H9 (cell line): ENCODE data around the gene FAM83F. TPM values are rescaled to one million over a fixed set of nuclear protein-coding genes. Genes with fewer than 3 reads are reported as not detected.

Experiments used
- DNase-seq: peaks from one replicate; pipeline ENCODE4 v3.0.0-alpha.2; 2017
- H2AFZ ChIP-seq: one replicate; pipeline ENCODE4 v1.6.1; 2013; ENCODE audit warnings: mild to moderate bottlenecking, low read length, control low read depth, moderate library complexity
- H2AK5ac ChIP-seq: 2 replicates; pipeline ENCODE4 v1.6.1; 2013; ENCODE audit warnings: low read length, control low read depth, mixed read lengths; ENCODE audit not compliant: insufficient read length
- H2BK120ac ChIP-seq: one replicate; pipeline ENCODE4 v1.6.1; 2013; ENCODE audit warnings: low read depth, mild to moderate bottlenecking, low read length, control low read depth, inconsistent platforms; ENCODE audit not compliant: poor library complexity, severe bottlenecking
- H2BK12ac ChIP-seq: 2 replicates; pipeline ENCODE4 v1.6.1; 2013; ENCODE audit warnings: low read length, control low read depth, mixed read lengths, low read depth; ENCODE audit not compliant: insufficient read length
- H2BK15ac ChIP-seq: 2 replicates; pipeline ENCODE4 v1.6.1; 2013; ENCODE audit warnings: low read depth, low read length, control low read depth
- H2BK20ac ChIP-seq: one replicate; pipeline ENCODE4 v1.6.1; 2013; ENCODE audit warnings: low read depth, mild to moderate bottlenecking, low read length, control low read depth, inconsistent platforms; ENCODE audit not compliant: poor library complexity, severe bottlenecking
- H2BK5ac ChIP-seq: 2 replicates; pipeline ENCODE4 v1.6.1; 2013; ENCODE audit warnings: low read length, control low read depth, mixed read lengths; ENCODE audit not compliant: insufficient read length
- H3K14ac ChIP-seq: 2 replicates; pipeline ENCODE4 v1.6.1; 2013; ENCODE audit warnings: low read length, control low read depth; ENCODE audit not compliant: insufficient read depth
- H3K18ac ChIP-seq: 2 replicates; pipeline ENCODE4 v1.6.1; 2013; ENCODE audit warnings: low read depth, mild to moderate bottlenecking, mixed read lengths, low read length, control low read depth; ENCODE audit not compliant: insufficient read length
- H3K23ac ChIP-seq: 2 replicates; pipeline ENCODE4 v1.6.1; 2013; ENCODE audit warnings: low read length, control low read depth, mixed read lengths, low read depth; ENCODE audit not compliant: insufficient read length
- H3K23me2 ChIP-seq: 2 replicates; pipeline ENCODE4 v1.6.1; 2013; ENCODE audit warnings: low read depth, mild to moderate bottlenecking, mixed read lengths, low read length, control low read depth; ENCODE audit not compliant: insufficient read length, poor library complexity, severe bottlenecking
- H3K27ac ChIP-seq: 2 replicates; pipeline ENCODE4 v1.5.1; 2013; ENCODE audit warnings: low read length, control low read depth, mixed read lengths, low read depth; ENCODE audit not compliant: insufficient read length
- H3K27me3 ChIP-seq: 2 replicates; pipeline ENCODE4 v1.6.1; 2013; ENCODE audit warnings: low read length, control low read depth, inconsistent platforms; ENCODE audit not compliant: insufficient read depth
- H3K4ac ChIP-seq: 2 replicates; pipeline ENCODE4 v1.6.1; 2013; ENCODE audit warnings: low read depth, mild to moderate bottlenecking, control low read depth, inconsistent platforms, low read length, moderate library complexity
- H3K4me1 ChIP-seq: 2 replicates; pipeline ENCODE4 v1.6.1; 2013; ENCODE audit warnings: low read length, control low read depth, inconsistent platforms; ENCODE audit not compliant: insufficient read depth
- H3K4me2 ChIP-seq: 2 replicates; pipeline ENCODE4 v1.6.1; 2013; ENCODE audit warnings: low read length, control low read depth, mixed read lengths; ENCODE audit not compliant: insufficient read length, insufficient read depth
- H3K56ac ChIP-seq: 2 replicates; pipeline ENCODE4 v1.6.1; 2013; ENCODE audit warnings: low read depth, mild to moderate bottlenecking, mixed read lengths, low read length, control low read depth; ENCODE audit not compliant: insufficient read length
- H3K79me1 ChIP-seq: 2 replicates; pipeline ENCODE4 v1.6.1; 2013; ENCODE audit warnings: low read depth, mild to moderate bottlenecking, moderate library complexity, low read length, control low read depth, inconsistent platforms; ENCODE audit not compliant: insufficient read depth, poor library complexity, severe bottlenecking
- H3K79me2 ChIP-seq: 2 replicates; pipeline ENCODE4 v1.6.1; 2013; ENCODE audit warnings: low read length, control low read depth, inconsistent platforms; ENCODE audit not compliant: insufficient read depth
- H3K9ac ChIP-seq: 2 replicates; pipeline ENCODE4 v1.6.1; 2013; ENCODE audit warnings: low read length, control low read depth, mixed read lengths; ENCODE audit not compliant: insufficient read length; ENCODE audit errors: extremely low read depth
- H3K9me3 ChIP-seq: one replicate; pipeline ENCODE4 v1.6.1; 2013; ENCODE audit warnings: low read depth, low read length, inconsistent platforms; ENCODE audit not compliant: control insufficient read depth
- H3T11ph ChIP-seq: one replicate; pipeline ENCODE4 v1.6.1; 2013; ENCODE audit warnings: mild to moderate bottlenecking, low read length, control low read depth, inconsistent platforms
- H4K20me1 ChIP-seq: one replicate; pipeline ENCODE4 v1.6.1; 2013; ENCODE audit not compliant: control insufficient read depth, insufficient read length, insufficient read depth
- H4K5ac ChIP-seq: 2 replicates; pipeline ENCODE4 v1.6.1; 2013; ENCODE audit warnings: low read depth, mild to moderate bottlenecking, mixed read lengths, low read length, control low read depth; ENCODE audit not compliant: insufficient read length
- H4K8ac ChIP-seq: replicated peaks from 2 replicates; pipeline ENCODE4 v1.6.1; 2013; ENCODE audit warnings: low read length, control low read depth, mixed read lengths, low read depth; ENCODE audit not compliant: insufficient read length
- H4K91ac ChIP-seq: 2 replicates; pipeline ENCODE4 v1.6.1; 2013; ENCODE audit warnings: low read depth, mild to moderate bottlenecking, moderate library complexity, mixed read lengths, low read length, control low read depth; ENCODE audit not compliant: insufficient read length
- H3K27ac Mint-ChIP-seq, 3 experiments: 2 replicates in 2 of 3; 3 replicates in 1 of 3; pipeline ENCODE4 v1.8.0; 2020 to 2021; ENCODE audit warnings: mixed read lengths in 3 of 3, mild to moderate bottlenecking in 1 of 3, moderate library complexity in 1 of 3
- H3K27me3 Mint-ChIP-seq: 2 replicates; pipeline ENCODE4 v1.8.0; 2021; ENCODE audit warnings: low read depth, mild to moderate bottlenecking, moderate library complexity, mixed read lengths
- H3K36me3 Mint-ChIP-seq, 3 experiments: 2 replicates in 2 of 3; 3 replicates in 1 of 3; pipeline ENCODE4 v1.8.0; 2020 to 2021; ENCODE audit warnings: low read depth in 3 of 3, mixed read lengths in 3 of 3; ENCODE audit not compliant: insufficient read depth in 1 of 3
- H3K4me1 Mint-ChIP-seq, 2 experiments: 2 replicates each; pipeline ENCODE4 v1.8.0; 2020; ENCODE audit warnings: mixed read lengths in 2 of 2
- H3K4me3 Mint-ChIP-seq, 2 experiments: 2 replicates in 1 of 2; 3 replicates in 1 of 2; pipeline ENCODE4 v1.8.0; 2020 to 2021; ENCODE audit warnings: mild to moderate bottlenecking in 2 of 2, mixed read lengths in 2 of 2, moderate library complexity in 1 of 2
- H3K9me3 Mint-ChIP-seq, 2 experiments: 2 replicates in 1 of 2; 3 replicates in 1 of 2; pipeline ENCODE4 v1.8.0; 2020; ENCODE audit warnings: mild to moderate bottlenecking in 2 of 2, mixed read lengths in 2 of 2, moderate library complexity in 1 of 2
- CTCF ChIP-seq: fragments of 200-600 bp; sonication (generic); conservative IDR thresholded peaks from 3 replicates; pipeline ENCODE4 v1.8.0; 2021; ENCODE audit warnings: antibody characterized with exemption, mild to moderate bottlenecking
- WGBS: extraction: QIAGEN DNeasy Blood & Tissue Kit; methylation state at CpG from one replicate; pipeline ENCODE4 v1.1.7; 2013; ENCODE audit warnings: missing lambda C conversion rate, low lambda C conversion rate, mixed read lengths; ENCODE audit not compliant: insufficient read length; ENCODE audit errors: extremely low coverage; 5-methylcytosine and 5-hydroxymethylcytosine counted together
- total RNA-seq: library from RNA; stranded (reverse); gene quantifications from 2 replicates; pipeline ENCODE4 v1.2.1, GENCODE V29; 2021

The FAM83F gene
- total RNA-seq, 1 experiment from 2014 or later: 17.4 TPM

- no peaks in the 10 kb centered on the region for H4K20me1 ChIP-seq
- no peak overlapping the region for H3K9ac ChIP-seq
- H2BK120ac ChIP-seq: no peak overlapping the region
- no peak overlapping the region for H4K5ac ChIP-seq
- no peak overlapping the region for H2BK5ac ChIP-seq
- DNase-seq: no peak
- H4K91ac ChIP-seq: no peak overlapping the region
- no peak overlapping the region for H2BK20ac ChIP-seq
- H3K4me1 Mint-ChIP-seq: peaks cover 8 to 11% of the 10 kb centered on the region in 2 experiments
- no peak overlapping the region for H2AFZ ChIP-seq
- H3K36me3 Mint-ChIP-seq: no peaks in the 10 kb centered on the region; a peak in 1 of 7 replicates
- no peak overlapping the region for H3K27ac ChIP-seq
- no peaks in the 10 kb centered on the region for H3K9me3 ChIP-seq
- H3K27me3 Mint-ChIP-seq: no peaks in the 10 kb centered on the region
- H3K23me2 ChIP-seq: no peaks in the 10 kb centered on the region
- no peak overlapping the region for H3T11ph ChIP-seq
- H3K27ac Mint-ChIP-seq: no peak overlapping the region
- H3K56ac ChIP-seq: no peak overlapping the region
- H3K4me2 ChIP-seq: no peak overlapping the region
- no peak overlapping the region for H3K18ac ChIP-seq
- no peak overlapping the region for H2BK12ac ChIP-seq
- H3K79me1 ChIP-seq: peaks cover 8% of the 10 kb centered on the region
- no CpG with 5 or more reads among the region's 3 CpGs for WGBS
- H3K4me1 ChIP-seq: peaks cover 10% of the 10 kb centered on the region
- H2AK5ac ChIP-seq: no peak overlapping the region
- no peak for TF ChIP-seq CTCF
- no peaks in the 10 kb centered on the region for H3K79me2 ChIP-seq
- no peak overlapping the region for H3K14ac ChIP-seq
- no peak overlapping the region for H3K4me3 Mint-ChIP-seq
- no peaks in the 10 kb centered on the region for H3K27me3 ChIP-seq
- no peak overlapping the region for H2BK15ac ChIP-seq
- no peaks in the 10 kb centered on the region for H3K9me3 Mint-ChIP-seq
- H3K4ac ChIP-seq: no peak overlapping the region
- no peak overlapping the region for H4K8ac ChIP-seq
- no peak overlapping the region for H3K23ac ChIP-seq
These were observed 89.0 kb downstream of the FAM83F start for GRCh38 chr22:40083794-40084193.
